ENCODE results near the gene LRRD1.

- TF ChIP-seq CTCF (IDR thresholded peaks at IDR 0.05) (peak; percentile 79 to 90 (median 88)), EP300 (IDR thresholded peaks at IDR 0.05) (no peak), POLR2A (IDR thresholded peaks at IDR 0.05) (no peak)
These were observed 45.1 kb downstream of the LRRD1 start for GRCh38 chr7:92133737-92134270.
